ENCODE data around the gene ARL15.
A peak's percentile ranks its signal among the peaks of the same experiment; 100 is the strongest.

Gene ARL15

GRCh38 chr5:54197018-54197417 lies 113.4 kb downstream of the ARL15 start:
- DNase-seq, result no peak

GRCh38 chr5:54195701-54196100 lies 114.7 kb downstream of the ARL15 start:
- no peak for DNase-seq

GRCh38 chr5:54194318-54194717 lies 116.1 kb downstream of the ARL15 start:
- DNase-seq, result no peak

- no peak for DNase-seq
These were observed 122.7 kb downstream of the ARL15 start for GRCh38 chr5:54187694-54188093.

- DNase-seq, result no peak
These were observed 123.4 kb downstream of the ARL15 start for GRCh38 chr5:54186912-54187445.

- no peak for DNase-seq
These were observed 124.3 kb downstream of the ARL15 start for GRCh38 chr5:54186108-54186507.

GRCh38 chr5:54184806-54185205 lies 125.6 kb downstream of the ARL15 start:
- DNase-seq, result no peak

- DNase-seq, result no peak
These were observed 129.7 kb downstream of the ARL15 start for GRCh38 chr5:54180630-54181031.

GRCh38 chr5:54178991-54179390 lies 131.4 kb downstream of the ARL15 start:
- DNase-seq, result no peak

- DNase-seq, result no peak
These were observed 132.2 kb downstream of the ARL15 start for GRCh38 chr5:54178207-54178606.

- DNase-seq, result peak; percentile 21 to 29
These were observed 133.3 kb downstream of the ARL15 start for GRCh38 chr5:54177058-54177457.

- DNase-seq, result no peak
These were observed 134.1 kb downstream of the ARL15 start for GRCh38 chr5:54176066-54176830.

- DNase-seq, result no peak
These were observed 137.1 kb downstream of the ARL15 start for GRCh38 chr5:54173251-54173650.

GRCh38 chr5:54171645-54172384 lies 138.6 kb downstream of the ARL15 start:
- DNase-seq, result no peak

- no peak for DNase-seq
These were observed 144.7 kb downstream of the ARL15 start for GRCh38 chr5:54165687-54166086.

- DNase-seq, result no peak
These were observed 148.2 kb downstream of the ARL15 start for GRCh38 chr5:54162184-54162583.

- no peak for DNase-seq
These were observed 150.0 kb downstream of the ARL15 start for GRCh38 chr5:54160329-54160728.

- no peak for DNase-seq
These were observed 150.5 kb downstream of the ARL15 start for GRCh38 chr5:54159893-54160195.

- peak; percentile 69 to 76 for DNase-seq
These were observed 151.1 kb downstream of the ARL15 start for GRCh38 chr5:54159153-54159892.

GRCh38 chr5:54156577-54156976 lies 153.8 kb downstream of the ARL15 start:
- no peak for DNase-seq

GRCh38 chr5:54150841-54151240 lies 159.5 kb downstream of the ARL15 start:
- no peak for DNase-seq

- no peak for DNase-seq
These were observed 161.5 kb downstream of the ARL15 start for GRCh38 chr5:54148858-54149257.
